GM12878 (cell line): ENCODE data around the gene PLS1. TPM values are rescaled to one million over a fixed set of nuclear protein-coding genes. Genes with fewer than 3 reads are reported as not detected.

Experiments
- ATAC-seq: fragments of 200-7000 bp; cut with Tn5 transposase; 3 replicates; pipeline ENCODE4 v1.9.1; 2020; ENCODE audit warnings: mild to moderate bottlenecking, moderate library complexity
- BruUV-seq: library from RNA; stranded (reverse); fragments of 400-500 nt; replicated peaks from 2 replicates; lab custom pipeline; 2021; lab: Mats Ljungman, UMichigan
- CTCF ChIA-PET: fragments of 300-600 bp; sonication (Branson Sonifier 250); formaldehyde crosslinking; extraction: SDS; loops from one replicate; lab custom pipeline; 2021; ENCODE audit warnings: inconsistent platforms; lab: Yijun Ruan, JAX
- POLR2A ChIA-PET: fragments of 350-600 bp; formaldehyde crosslinking; extraction: SDS; loops from one replicate; lab custom pipeline; 2021; ENCODE audit warnings: inconsistent platforms; lab: Charles Lee
- RAD21 ChIA-PET: fragments of 300-600 bp; sonication (Branson Sonifier 250); formaldehyde crosslinking; loops from one replicate; lab custom pipeline; 2023; ENCODE audit warnings: antibody characterized with exemption; ENCODE audit not compliant: unreplicated experiment; lab: Charles Lee
- SMC1A ChIA-PET: fragments of 300-600 bp; sonication (Branson Sonifier 250); formaldehyde crosslinking; loops from one replicate; lab custom pipeline; 2023; ENCODE audit not compliant: unreplicated experiment, uncharacterized antibody; lab: Charles Lee
- DNase-seq: peaks from one replicate; pipeline ENCODE4 v3.0.0-alpha.2; 2011; ENCODE audit warnings: low read depth, low spot score
- FAIRE-seq: peaks from 3 replicates; lab custom pipeline; 2011; peaks lifted over from hg19 to GRCh38; lab: Jason Lieb, UNC
- H2AFZ ChIP-seq: 2 replicates; pipeline ENCODE4 v1.6.0; 2011; ENCODE audit warnings: low read depth, low read length, control low read depth; ENCODE audit not compliant: control insufficient read depth
- H3K27ac ChIP-seq: 2 replicates; pipeline ENCODE4 v1.5.1; 2011; ENCODE audit warnings: control low read depth; ENCODE audit not compliant: control insufficient read depth, insufficient read depth
- H3K27me3 ChIP-seq, 2 experiments: replicated peaks in 1 of 2; 2 replicates each; pipeline versions ENCODE4 v1.6.0 to v1.6.1; 2011; ENCODE audit warnings: low read length in 1 of 2; ENCODE audit not compliant: control insufficient read depth in 2 of 2, insufficient read depth in 2 of 2
- H3K36me3 ChIP-seq, 2 experiments: 2 replicates each; pipeline ENCODE4 v1.5.1; 2011; ENCODE audit warnings: low read length in 1 of 2; ENCODE audit not compliant: control insufficient read depth in 2 of 2, insufficient read depth in 2 of 2
- H3K4me1 ChIP-seq: 2 replicates; pipeline ENCODE4 v1.6.1; 2011; ENCODE audit warnings: mild to moderate bottlenecking, low read length, moderate library complexity, mixed read lengths; ENCODE audit not compliant: control insufficient read depth, insufficient read depth
- H3K4me2 ChIP-seq: 2 replicates; pipeline ENCODE4 v1.6.0; 2011; ENCODE audit warnings: control low read depth; ENCODE audit not compliant: control insufficient read depth, insufficient read depth
- H3K4me3 ChIP-seq: fragments of 200-600 bp; sonication (generic); 2 replicates; pipeline ENCODE4 v1.5.1; 2016
- H3K79me2 ChIP-seq: 2 replicates; pipeline ENCODE4 v1.6.0; 2011; ENCODE audit warnings: low read length; ENCODE audit not compliant: control insufficient read depth, insufficient read depth
- H3K9ac ChIP-seq: 2 replicates; pipeline ENCODE4 v1.8.0; 2011; ENCODE audit warnings: low read length, control low read depth, mixed read lengths; ENCODE audit not compliant: control insufficient read depth, insufficient read depth
- H3K9me3 ChIP-seq: replicated peaks from 3 replicates; pipeline ENCODE4 v1.5.1; 2011; ENCODE audit warnings: mild to moderate bottlenecking, low read length; ENCODE audit not compliant: control insufficient read depth, insufficient read depth
- H4K20me1 ChIP-seq: 2 replicates; pipeline ENCODE4 v1.6.0; 2011; ENCODE audit not compliant: control insufficient read depth, insufficient read depth
- CBX3 ChIP-seq: fragments of 200-600 bp; sonication (generic); IDR thresholded peaks from 2 replicates; pipeline ENCODE4 v1.6.1; 2016; ENCODE audit warnings: low read depth, borderline replicate concordance
- KLF5 ChIP-seq: fragments of 450-650 bp; IDR thresholded peaks from 2 replicates; pipeline ENCODE4 v1.6.1; 2014; ENCODE audit warnings: mild to moderate bottlenecking; ENCODE audit not compliant: partially characterized antibody
- NR2C1 ChIP-seq: fragments of 450-650 bp; IDR thresholded peaks from 2 replicates; pipeline ENCODE4 v1.6.1; 2017; ENCODE audit warnings: antibody characterized with exemption, mild to moderate bottlenecking, moderate library complexity
- NRF1 ChIP-seq: conservative IDR thresholded peaks from 2 replicates; pipeline ENCODE4 v1.6.1; 2011; ENCODE audit warnings: mild to moderate bottlenecking, low read depth, low read length, improper control_type of control experiment
- RB1 ChIP-seq: fragments of 450-650 bp; formaldehyde crosslinking; IDR thresholded peaks from 2 replicates; pipeline ENCODE4 v1.6.1; 2017; ENCODE audit warnings: mild to moderate bottlenecking, borderline replicate concordance
- RELA ChIP-seq: fragments of 450-650 bp; IDR thresholded peaks from 2 replicates; pipeline ENCODE4 v1.8.0; 2014; ENCODE audit warnings: borderline replicate concordance; ENCODE audit not compliant: partially characterized antibody
- SMAD1 ChIP-seq: fragments of 450-650 bp; IDR thresholded peaks from 2 replicates; pipeline ENCODE4 v1.6.1; 2018; ENCODE audit warnings: mild to moderate bottlenecking, low read depth; ENCODE audit not compliant: partially characterized antibody
- SP1 ChIP-seq: IDR thresholded peaks from one replicate; pipeline ENCODE4 v1.6.1; 2011; ENCODE audit warnings: low read depth, low read length
- YBX1 ChIP-seq: fragments of 450-650 bp; IDR thresholded peaks from 2 replicates; pipeline ENCODE4 v1.6.1; 2016; ENCODE audit warnings: antibody characterized with exemption
- ZNF384 ChIP-seq: IDR thresholded peaks from 2 replicates; pipeline ENCODE4 v1.6.1; 2012; ENCODE audit warnings: low read depth, mild to moderate bottlenecking, low read length, improper control_type of control experiment, borderline replicate concordance
- WGBS: methylation state at CpG from one replicate; pipeline ENCODE4 v1.1.6; 2016; ENCODE audit warnings: low lambda C conversion rate; ENCODE audit not compliant: insufficient replicate concordance, insufficient coverage; ENCODE audit errors: missing lambda C conversion rate; 5-methylcytosine and 5-hydroxymethylcytosine counted together
- in situ Hi-C: fragments of 300-500 bp; cut with MboI; formaldehyde crosslinking; loops from 9 replicates; pipeline ENCODE4 v1.14.3; 2018; ENCODE audit warnings: mixed read lengths
- intact Hi-C: fragments of 100-400 bp; cut with micrococcal nuclease; formaldehyde crosslinking; loops from one replicate; pipeline ENCODE4 v1.14.2; 2022; ENCODE audit not compliant: unreplicated experiment
- polyA plus RNA-seq, 11 experiments: library from polyadenylated mRNA; depleted of rRNA in 4 of 11; unstranded in 6 of 11; stranded (reverse) in 5 of 11; fragments of >200 nt; fragmentation: Nextera tagmentation in 4 of 11; fragmentation: Illumina TruSeq in 1 of 11; extraction: Ambion mirVana in 4 of 11; extraction: Trizol in 1 of 11; gene quantifications; 1 replicate in 1 of 11; 2 replicates in 10 of 11; pipeline versions ENCODE4 v1.2.1 to v1.2.3, GENCODE V29; 2011 to 2016; ENCODE audit warnings: inconsistent platforms in 2 of 11, missing spikeins in 2 of 11, low read depth in 1 of 11
- total RNA-seq, 4 experiments: library from RNA; depleted of rRNA in 3 of 4; stranded (reverse); fragments of >200 nt in 3 of 4; fragmentation: Illumina TruSeq in 1 of 4; extraction: Trizol in 1 of 4; gene quantifications; 2 replicates each; pipeline versions ENCODE4 v1.2.1 to v1.2.3, GENCODE V29; 2013 to 2021
- TF ChIP-seq, protein P1 (sequence below): fragments of 450-650 bp; formaldehyde crosslinking; IDR thresholded peaks from 2 replicates; pipeline ENCODE4 v1.4.0; 2022; ENCODE audit warnings: mild to moderate bottlenecking, moderate library complexity
- TF ChIP-seq, protein P2 (sequence below): fragments of 450-650 bp; IDR thresholded peaks from 2 replicates; pipeline ENCODE4 v1.6.1; 2018; ENCODE audit warnings: mild to moderate bottlenecking, low read depth, moderate library complexity; ENCODE audit not compliant: partially characterized antibody
- TF ChIP-seq, protein P3 (sequence below): IDR thresholded peaks from 2 replicates; pipeline ENCODE4 v1.6.1; 2012; ENCODE audit warnings: low read depth, low read length, improper control_type of control experiment
- TF ChIP-seq, protein P4 (sequence below): IDR thresholded peaks from 2 replicates; pipeline ENCODE4 v1.6.1; 2011; ENCODE audit warnings: low read depth, low read length, improper control_type of control experiment, borderline replicate concordance

Gene PLS1
- total and polyA plus RNA-seq, 10 of the 15 experiments (the other 5 are each of a cell fraction or from before 2014, with no cell fraction given): 0.59 to 11.7 (median 1.7) TPM

DNA sequence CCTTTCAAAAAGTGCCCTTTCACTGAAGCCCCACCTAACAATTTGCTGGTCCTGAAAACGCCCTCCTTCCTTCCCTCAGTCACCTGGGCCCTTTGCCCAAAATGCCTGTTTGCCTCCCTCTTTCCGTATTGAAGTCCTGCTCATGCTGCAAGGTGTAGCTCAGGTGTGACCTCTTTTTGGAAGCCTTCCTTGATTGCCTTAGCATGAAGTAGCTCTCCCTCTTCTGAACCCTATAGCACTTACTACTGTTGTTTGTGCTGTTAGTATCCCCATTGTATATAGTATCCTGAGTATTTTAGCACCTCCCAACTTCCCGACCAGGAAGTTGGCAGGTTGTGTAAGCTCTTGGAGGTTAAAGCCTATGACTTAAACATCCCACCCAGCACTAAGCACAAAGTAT lies 1.7 kb downstream of the PLS1 start (continued):
- TF ChIP-seq, protein P1, sequence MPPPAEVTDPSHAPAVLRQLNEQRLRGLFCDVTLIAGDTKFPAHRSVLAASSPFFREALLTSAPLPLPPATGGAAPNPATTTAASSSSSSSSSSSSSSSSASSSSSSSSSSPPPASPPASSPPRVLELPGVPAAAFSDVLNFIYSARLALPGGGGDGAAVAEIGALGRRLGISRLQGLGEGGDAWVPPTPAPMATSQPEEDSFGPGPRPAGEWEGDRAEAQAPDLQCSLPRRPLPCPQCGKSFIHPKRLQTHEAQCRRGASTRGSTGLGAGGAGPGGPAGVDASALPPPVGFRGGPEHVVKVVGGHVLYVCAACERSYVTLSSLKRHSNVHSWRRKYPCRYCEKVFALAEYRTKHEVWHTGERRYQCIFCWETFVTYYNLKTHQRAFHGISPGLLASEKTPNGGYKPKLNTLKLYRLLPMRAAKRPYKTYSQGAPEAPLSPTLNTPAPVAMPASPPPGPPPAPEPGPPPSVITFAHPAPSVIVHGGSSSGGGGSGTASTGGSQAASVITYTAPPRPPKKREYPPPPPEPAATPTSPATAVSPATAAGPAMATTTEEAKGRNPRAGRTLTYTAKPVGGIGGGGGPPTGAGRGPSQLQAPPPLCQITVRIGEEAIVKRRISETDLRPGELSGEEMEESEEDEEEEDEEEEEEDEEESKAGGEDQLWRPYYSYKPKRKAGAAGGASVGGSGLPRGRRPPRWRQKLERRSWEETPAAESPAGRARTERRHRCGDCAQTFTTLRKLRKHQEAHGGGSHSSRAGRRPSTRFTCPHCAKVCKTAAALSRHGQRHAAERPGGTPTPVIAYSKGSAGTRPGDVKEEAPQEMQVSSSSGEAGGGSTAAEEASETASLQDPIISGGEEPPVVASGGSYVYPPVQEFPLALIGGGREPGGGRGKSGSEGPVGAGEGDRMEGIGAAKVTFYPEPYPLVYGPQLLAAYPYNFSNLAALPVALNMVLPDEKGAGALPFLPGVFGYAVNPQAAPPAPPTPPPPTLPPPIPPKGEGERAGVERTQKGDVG: no peak
- TF ChIP-seq KLF5 (no peak), CBX3 (no peak), YBX1 (no peak), ZNF384 (no peak)

DNA sequence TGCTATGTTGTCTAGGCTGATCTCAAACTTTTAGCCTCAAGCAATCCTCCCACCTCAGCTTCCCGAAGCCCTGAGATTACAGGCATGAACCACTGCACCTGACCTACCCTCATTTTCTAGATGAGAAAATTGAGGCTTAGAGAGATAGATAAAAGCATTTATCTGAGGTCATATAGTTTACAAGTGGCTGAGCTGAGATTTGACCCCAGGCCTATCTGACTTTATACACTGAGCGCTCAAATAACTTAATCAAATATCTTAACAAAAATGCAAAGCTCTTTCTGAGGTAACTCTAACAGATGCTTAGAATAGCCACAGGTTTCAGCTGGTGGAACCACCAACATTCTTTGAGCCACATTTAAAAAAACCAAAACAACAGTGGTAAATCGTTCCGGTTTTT lies 5.5 kb downstream of the PLS1 start:
- RAD21 ChIA-PET: no interaction called here
- H3K4me2 ChIP-seq: no peak overlapping the region
- no peaks in the 10 kb centered on the region for H3K79me2 ChIP-seq
- H3K27me3 ChIP-seq: no peaks in the 10 kb centered on the region
- intact Hi-C loops: no loop called here
- no peak overlapping the region for H3K4me3 ChIP-seq
- no peaks in the 10 kb centered on the region for H3K36me3 ChIP-seq
- H3K9me3 ChIP-seq: no peaks in the 10 kb centered on the region
- no peak overlapping the region for H2AFZ ChIP-seq
- H4K20me1 ChIP-seq: no peaks in the 10 kb centered on the region
- no peak for ATAC-seq
- CTCF ChIA-PET: interaction anchor here (0.9 kb wide), 1 partner anchor 41 kb away, joined by 3 read pairs; no protein-coding TSS in a partner anchor
- H3K9ac ChIP-seq: no peak overlapping the region
- in situ Hi-C loops: no loop called here
- BruUV-seq: no TSS peak
- no peaks in the 10 kb centered on the region for H3K4me1 ChIP-seq
- 61% methylated on average over 4 of the region's 4 CpGs for WGBS
- FAIRE-seq: no peak
- POLR2A ChIA-PET: interaction anchor here (0.6 kb wide), 1 partner anchor 19 kb away, joined by 3 read pairs; no protein-coding TSS in a partner anchor
- SMC1A ChIA-PET: interaction anchor here (0.9 kb wide), 1 partner anchor 84 kb away, joined by 5 read pairs; no protein-coding TSS in a partner anchor
- no peak for DNase-seq
- no peak overlapping the region for H3K27ac ChIP-seq
- TF ChIP-seq SP1 (no peak), NR2C1 (no peak), NRF1 (no peak), RB1 (no peak), RELA (no peak), SMAD1 (no peak)
- TF ChIP-seq, protein P2, sequence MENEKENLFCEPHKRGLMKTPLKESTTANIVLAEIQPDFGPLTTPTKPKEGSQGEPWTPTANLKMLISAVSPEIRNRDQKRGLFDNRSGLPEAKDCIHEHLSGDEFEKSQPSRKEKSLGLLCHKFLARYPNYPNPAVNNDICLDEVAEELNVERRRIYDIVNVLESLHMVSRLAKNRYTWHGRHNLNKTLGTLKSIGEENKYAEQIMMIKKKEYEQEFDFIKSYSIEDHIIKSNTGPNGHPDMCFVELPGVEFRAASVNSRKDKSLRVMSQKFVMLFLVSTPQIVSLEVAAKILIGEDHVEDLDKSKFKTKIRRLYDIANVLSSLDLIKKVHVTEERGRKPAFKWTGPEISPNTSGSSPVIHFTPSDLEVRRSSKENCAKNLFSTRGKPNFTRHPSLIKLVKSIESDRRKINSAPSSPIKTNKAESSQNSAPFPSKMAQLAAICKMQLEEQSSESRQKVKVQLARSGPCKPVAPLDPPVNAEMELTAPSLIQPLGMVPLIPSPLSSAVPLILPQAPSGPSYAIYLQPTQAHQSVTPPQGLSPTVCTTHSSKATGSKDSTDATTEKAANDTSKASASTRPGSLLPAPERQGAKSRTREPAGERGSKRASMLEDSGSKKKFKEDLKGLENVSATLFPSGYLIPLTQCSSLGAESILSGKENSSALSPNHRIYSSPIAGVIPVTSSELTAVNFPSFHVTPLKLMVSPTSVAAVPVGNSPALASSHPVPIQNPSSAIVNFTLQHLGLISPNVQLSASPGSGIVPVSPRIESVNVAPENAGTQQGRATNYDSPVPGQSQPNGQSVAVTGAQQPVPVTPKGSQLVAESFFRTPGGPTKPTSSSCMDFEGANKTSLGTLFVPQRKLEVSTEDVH: no peak
- TF ChIP-seq, protein P3, sequence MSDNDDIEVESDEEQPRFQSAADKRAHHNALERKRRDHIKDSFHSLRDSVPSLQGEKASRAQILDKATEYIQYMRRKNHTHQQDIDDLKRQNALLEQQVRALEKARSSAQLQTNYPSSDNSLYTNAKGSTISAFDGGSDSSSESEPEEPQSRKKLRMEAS: no peak
- TF ChIP-seq, protein P4, sequence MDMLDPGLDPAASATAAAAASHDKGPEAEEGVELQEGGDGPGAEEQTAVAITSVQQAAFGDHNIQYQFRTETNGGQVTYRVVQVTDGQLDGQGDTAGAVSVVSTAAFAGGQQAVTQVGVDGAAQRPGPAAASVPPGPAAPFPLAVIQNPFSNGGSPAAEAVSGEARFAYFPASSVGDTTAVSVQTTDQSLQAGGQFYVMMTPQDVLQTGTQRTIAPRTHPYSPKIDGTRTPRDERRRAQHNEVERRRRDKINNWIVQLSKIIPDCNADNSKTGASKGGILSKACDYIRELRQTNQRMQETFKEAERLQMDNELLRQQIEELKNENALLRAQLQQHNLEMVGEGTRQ: no peak
